Urothelium cell line (cell line): ENCODE results near the gene MARCHF9.

Experiments used
- DNase-seq: peaks from one replicate; pipeline ENCODE4 v3.0.0; 2011; ENCODE audit warnings: low spot score, mixed read lengths
- FAIRE-seq: peaks from 2 replicates; lab custom pipeline; 2011; peaks lifted over from hg19 to GRCh38; lab: Jason Lieb, UNC

MARCHF9 gene

GRCh38 chr12:57724003-57724935 is 30.6 kb upstream of the MARCHF9 start:
- DNase-seq (no peak), FAIRE-seq (peak; percentile 79)

DNA sequence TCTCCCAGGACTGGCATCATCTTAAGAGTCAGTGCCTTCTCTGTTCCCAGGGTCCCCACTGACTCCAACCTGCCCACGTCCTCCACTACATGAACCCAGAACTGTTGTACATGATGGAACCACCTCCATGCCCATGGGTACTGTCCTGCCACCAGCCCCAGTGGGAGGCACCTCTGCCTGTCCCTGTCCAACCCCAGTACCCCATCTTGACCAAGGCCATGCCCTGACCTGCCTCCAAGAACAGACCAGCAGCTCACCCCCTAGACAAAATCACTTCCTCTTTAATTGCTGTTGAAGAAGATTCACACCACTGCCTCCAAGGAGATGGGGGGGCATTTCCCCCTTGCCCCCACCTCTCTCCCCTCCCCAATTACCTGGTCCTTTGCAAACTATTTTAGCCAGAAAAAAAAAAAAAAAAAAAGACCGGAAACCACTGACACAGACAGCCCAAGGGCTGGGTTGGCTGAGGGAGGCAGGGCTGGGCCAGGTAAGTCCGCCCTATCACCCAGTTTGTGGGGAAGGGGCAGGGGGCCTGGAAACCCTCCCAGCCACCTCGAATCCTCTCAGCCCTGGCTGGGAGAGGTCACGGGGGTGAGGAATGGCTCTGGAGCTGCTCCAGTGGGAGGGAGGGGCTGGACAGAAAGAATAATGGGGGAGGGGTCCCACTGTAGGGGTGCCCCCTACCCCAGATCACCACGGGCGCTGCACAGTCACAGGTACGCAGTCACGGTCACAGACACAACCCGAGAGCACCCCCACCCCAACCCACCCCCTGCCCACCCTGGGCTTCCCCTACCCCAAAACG is 29.8 kb upstream of the MARCHF9 start:
- DNase-seq, result no peak
- FAIRE-seq, result no peak

GRCh38 chr12:57725851-57726150 is 29.1 kb upstream of the MARCHF9 start:
- peak; percentile 9 for FAIRE-seq
- no peak for DNase-seq

GRCh38 chr12:57726151-57726883 is 28.6 kb upstream of the MARCHF9 start:
- DNase-seq (peak; percentile 94), FAIRE-seq (peak; percentile 61)

GRCh38 chr12:57726884-57727757 is 27.8 kb upstream of the MARCHF9 start:
- FAIRE-seq (no peak), DNase-seq (no peak)

DNA sequence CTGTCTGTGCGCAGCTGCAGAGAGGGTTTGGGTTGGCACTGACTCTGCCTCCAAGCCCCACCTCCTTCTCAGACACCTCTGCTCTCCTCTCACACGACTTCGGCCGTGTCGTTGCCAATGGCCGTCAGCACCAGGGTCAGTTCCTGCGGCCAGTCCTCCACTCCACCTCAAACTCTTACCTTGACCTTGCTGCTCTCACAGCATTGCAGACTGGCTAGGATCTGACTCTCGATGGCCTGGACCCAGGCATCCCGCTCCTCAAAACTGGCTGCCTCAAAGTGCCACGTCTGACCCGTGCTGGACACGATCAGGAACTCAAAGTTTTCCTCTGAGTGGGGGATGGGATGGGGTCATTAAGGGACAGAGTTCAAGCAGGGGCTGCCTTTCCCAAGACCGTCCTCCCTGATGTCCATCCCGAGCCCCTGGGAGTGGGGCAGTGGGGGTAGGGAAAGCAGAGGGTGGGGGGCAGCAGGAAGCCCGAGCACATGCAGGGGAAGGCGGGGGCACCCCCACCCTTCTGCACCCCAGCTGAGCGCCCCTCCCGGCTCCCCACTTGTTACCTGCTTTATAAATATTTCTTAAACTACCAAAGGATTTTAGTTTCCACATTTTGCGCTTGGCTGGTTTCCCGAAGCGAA is 27.0 kb upstream of the MARCHF9 start:
- FAIRE-seq, result no peak
- no peak for DNase-seq

DNA sequence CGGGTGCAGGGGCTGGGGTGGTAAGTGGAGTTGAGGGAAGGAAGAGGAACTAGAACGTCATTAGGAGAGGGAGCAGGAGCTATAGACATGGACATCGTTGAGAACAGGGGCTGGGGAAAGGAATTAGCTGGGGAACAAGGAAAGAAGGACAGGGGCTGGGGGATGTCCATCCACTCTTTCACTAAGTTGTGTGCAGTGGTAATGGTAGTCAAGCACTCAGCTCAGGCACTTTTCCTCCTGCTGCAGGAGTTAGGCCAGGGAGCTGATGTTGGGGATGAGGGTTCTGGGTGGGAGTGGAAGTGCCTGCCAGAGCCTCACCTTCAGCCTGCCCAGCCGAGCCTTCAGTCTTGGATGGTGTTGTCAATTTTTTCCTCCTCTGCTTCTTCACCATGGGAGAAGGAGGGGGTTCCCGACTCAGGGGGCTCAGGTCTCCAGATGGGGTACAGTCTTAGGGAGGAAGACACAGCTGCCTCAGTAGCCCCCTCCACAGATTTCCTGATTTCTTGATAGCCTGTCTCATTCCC is 25.5 kb upstream of the MARCHF9 start:
- no peak for DNase-seq

DNA sequence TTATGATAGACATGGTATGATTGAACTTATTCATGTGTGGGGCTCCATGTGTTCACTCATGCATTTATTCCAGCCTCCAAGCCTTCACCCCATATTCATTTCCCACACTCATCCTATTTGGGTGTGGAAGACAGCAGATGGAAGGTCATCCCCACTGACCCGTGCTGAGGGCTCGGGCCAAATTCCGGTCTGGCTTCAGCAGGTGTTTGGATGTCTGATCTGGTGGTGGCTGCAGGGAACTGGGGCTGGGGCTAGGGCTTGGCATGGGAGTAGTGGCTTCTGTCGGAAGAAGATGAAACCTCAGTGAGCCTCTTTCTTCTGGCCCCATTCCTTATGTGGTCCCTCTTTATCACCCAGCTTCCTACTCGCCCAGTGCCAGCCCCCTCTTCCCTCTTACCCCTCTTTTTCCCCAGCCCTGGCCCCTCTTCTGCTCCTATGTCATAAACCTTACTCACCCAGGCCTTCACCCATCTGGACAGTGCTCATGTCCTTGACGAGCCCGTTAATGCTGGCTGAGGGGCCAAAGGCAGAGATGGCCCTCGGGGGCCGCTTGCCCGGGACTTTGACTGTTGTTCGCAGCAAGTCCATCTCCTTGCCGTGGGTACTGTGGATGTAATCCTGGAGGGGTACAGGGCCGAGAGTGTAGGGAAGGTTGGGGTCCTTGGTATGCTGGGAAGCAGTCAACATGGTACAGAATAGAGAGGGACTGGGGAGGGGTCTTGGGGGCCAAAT is 24.4 kb upstream of the MARCHF9 start:
- FAIRE-seq (no peak), DNase-seq (no peak)

More for the DNA sequence above, 25.5 kb upstream of the MARCHF9 start:
- FAIRE-seq, result no peak

GRCh38 chr12:57731411-57732080 is 23.4 kb upstream of the MARCHF9 start:
- FAIRE-seq, result no peak
- no peak for DNase-seq

- FAIRE-seq (no peak), DNase-seq (no peak)
Observed at GRCh38 chr12:57732270-57732669, 22.6 kb upstream of the MARCHF9 start.

GRCh38 chr12:57732726-57733593 is 21.9 kb upstream of the MARCHF9 start:
- DNase-seq (no peak), FAIRE-seq (no peak)

GRCh38 chr12:57733928-57734327 is 21.0 kb upstream of the MARCHF9 start:
- no peak for FAIRE-seq
- DNase-seq, result no peak

- DNase-seq, result no peak
- FAIRE-seq, result no peak
Observed at GRCh38 chr12:57734591-57734990, 20.3 kb upstream of the MARCHF9 start.

- DNase-seq (no peak), FAIRE-seq (no peak)
Observed at GRCh38 chr12:57735198-57735855, 19.6 kb upstream of the MARCHF9 start.

- peak; percentile 13 for FAIRE-seq
- DNase-seq, result peak; percentile 70
Observed at GRCh38 chr12:57735952-57736740, 18.8 kb upstream of the MARCHF9 start.
